Thyroid gland (tissue), 4 donors: ENCODE data around the gene CXXC1. TPM values are rescaled to one million over a fixed set of nuclear protein-coding genes. Genes with fewer than 3 reads are reported as not detected.
A peak's percentile ranks its signal among the peaks of the same experiment; 100 is the strongest.

Experiments used
- DNase-seq, 2 donors: peaks; one replicate each; pipeline ENCODE4 v3.0.0-alpha.2; 2019
- H3K27ac ChIP-seq, 3 donors: fragments of 200-600 bp; sonication (generic); 1 replicate in 2 of 3; 2 replicates in 1 of 3; pipeline ENCODE4 v1.5.1; 2016 to 2019; ENCODE audit warnings: mild to moderate bottlenecking in 1 of 3, moderate library complexity in 1 of 3
- H3K27me3 ChIP-seq: fragments of 200-600 bp; sonication (generic); one replicate; pipeline ENCODE4 v1.5.1; 2019
- H3K36me3 ChIP-seq, 2 donors: fragments of 200-600 bp; sonication (generic); one replicate each; pipeline ENCODE4 v1.5.1; 2016 to 2019
- H3K4me1 ChIP-seq, 2 donors: fragments of 200-600 bp; sonication (generic); one replicate each; pipeline ENCODE4 v1.5.1; 2017 to 2019
- H3K4me3 ChIP-seq, 3 donors: fragments of 200-600 bp; sonication (generic); replicated peaks in 1 of 3; 1 replicate in 2 of 3; 2 replicates in 1 of 3; pipeline ENCODE4 v1.5.1; 2016; ENCODE audit warnings: mild to moderate bottlenecking in 1 of 3
- H3K9me3 ChIP-seq: fragments of 200-600 bp; sonication (generic); one replicate; pipeline ENCODE4 v1.5.1; 2017
- CTCF ChIP-seq, 6 experiments: fragments of 200-600 bp in 3 of 6; fragments of 450-650 bp in 3 of 6; sonication (generic) in 3 of 6; IDR thresholded peaks; one replicate each; pipeline ENCODE4 v1.5.1; 2016 to 2019; ENCODE audit warnings: antibody characterized with exemption in 6 of 6, mild to moderate bottlenecking in 2 of 6, inconsistent platforms in 1 of 6, moderate library complexity in 1 of 6
- POLR2A ChIP-seq, 2 donors: fragments of 450-650 bp; IDR thresholded peaks; one replicate each; pipeline ENCODE4 v1.6.1; 2017; ENCODE audit warnings: antibody characterized with exemption in 2 of 2, mild to moderate bottlenecking in 2 of 2, moderate library complexity in 1 of 2
- WGBS, 2 donors: methylation state at CpG; one replicate each; pipeline ENCODE4 v1.1.5; 2017; 5-methylcytosine and 5-hydroxymethylcytosine counted together
- intact Hi-C: fragments of 100-400 bp; cut with DNase I; formaldehyde crosslinking; loops from one replicate; pipeline ENCODE4 v1.15.1; 2023
- total RNA-seq, 4 donors: library from RNA; depleted of rRNA; stranded (reverse); fragments of >200 nt; gene quantifications; one replicate each; pipeline ENCODE4 v1.2.3, GENCODE V29; 2016

The CXXC1 gene
- total RNA-seq, 4 donors from 2014 or later = 39.7 to 125 (median 62.7) TPM

GRCh38 chr18:50287028-50287440 is 458 bp downstream of the CXXC1 start:
- intact Hi-C loops = loop anchor here (10.0 kb wide), 1 partner anchor 68 kb away; no protein-coding TSS in a partner anchor
- Histone ChIP-seq H3K4me1 (peaks cover 2 to 3% of the 10 kb centered on the region in 2 donors), H3K4me3 (peak overlapping the region; percentile 61 to 92 (median 87)), H3K27ac (peak overlapping the region; percentile 85 to 94 (median 86)), H3K36me3 (peaks cover 10 to 12% of the 10 kb centered on the region in 2 donors), H3K27me3 (no peaks in the 10 kb centered on the region), H3K9me3 (no peaks in the 10 kb centered on the region)
- no peak for TF ChIP-seq POLR2A (IDR thresholded peaks at IDR 0.05)
- TF ChIP-seq CTCF (IDR thresholded peaks at IDR 0.05) = no peak
- DNase-seq = peak; percentile 32 to 38
- WGBS, 2 donors = 1 to 2% methylated on average over 27 of the region's 27 CpGs

GRCh38 chr18:50286391-50287027 is 983 bp downstream of the CXXC1 start:
- 36 to 40% methylated on average over 23 of the region's 23 CpGs for WGBS, 2 donors
- no peaks in the 10 kb centered on the region for H3K9me3 ChIP-seq
- H3K4me3 ChIP-seq = peak overlapping the region in 2 of 3 donors; percentile 61 to 92
- peaks cover 4 to 6% of the 10 kb centered on the region in 2 donors for H3K4me1 ChIP-seq
- TF ChIP-seq CTCF (IDR thresholded peaks at IDR 0.05) = no peak
- TF ChIP-seq POLR2A (IDR thresholded peaks at IDR 0.05) = no peak
- intact Hi-C loops = loop anchor here (10.0 kb wide), 1 partner anchor 68 kb away; no protein-coding TSS in a partner anchor
- H3K27ac ChIP-seq = peak overlapping the region in 2 of 3 donors; percentile 85 to 86
- H3K27me3 ChIP-seq = no peaks in the 10 kb centered on the region
- H3K36me3 ChIP-seq = peaks cover 10 to 12% of the 10 kb centered on the region in 2 donors
- DNase-seq = no peak

DNA sequence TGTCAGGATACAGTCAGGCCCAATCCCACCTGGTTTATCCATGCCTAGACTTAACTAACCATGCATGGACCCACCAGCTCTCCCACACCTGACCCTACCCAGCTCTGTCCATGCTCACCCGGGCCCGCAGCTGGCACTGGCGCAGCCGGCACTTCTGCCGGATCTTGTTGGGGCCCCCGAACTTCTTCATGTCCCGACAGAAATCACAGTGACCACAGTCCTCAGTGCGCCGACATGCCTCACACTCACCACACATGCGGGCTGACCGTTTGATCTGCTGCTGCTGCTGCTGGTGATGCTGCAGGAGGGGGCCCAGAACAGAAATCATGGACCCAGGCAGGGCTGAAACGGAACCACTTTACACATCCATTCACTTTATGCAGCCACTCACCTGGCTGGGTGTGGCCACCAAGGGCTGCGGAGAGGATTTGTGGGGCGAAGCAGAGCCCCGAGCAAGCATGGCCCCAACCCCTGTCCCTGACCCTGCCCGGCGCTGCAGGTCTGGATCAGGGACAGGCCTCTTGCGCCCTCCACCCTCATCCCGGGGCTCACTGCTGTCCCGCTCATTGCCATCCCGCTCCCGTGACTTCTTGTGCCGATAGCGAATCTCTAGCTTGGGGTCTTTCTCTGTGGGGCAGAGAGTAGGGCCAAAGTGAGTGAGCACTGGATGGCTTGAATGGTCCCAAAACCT is 1.7 kb downstream of the CXXC1 start:
- peaks cover 4 to 6% of the 10 kb centered on the region in 2 donors for H3K4me1 ChIP-seq
- no peaks in the 10 kb centered on the region for H3K27me3 ChIP-seq
- no peak for TF ChIP-seq CTCF (IDR thresholded peaks at IDR 0.05)
- TF ChIP-seq POLR2A (IDR thresholded peaks at IDR 0.05) = no peak
- intact Hi-C loops = loop anchor here (10.0 kb wide), 1 partner anchor 69 kb away; no protein-coding TSS in a partner anchor
- WGBS, 2 donors = 94 to 95% methylated on average over 20 to 22 of the region's 24 CpGs
- H3K4me3 ChIP-seq = no peak overlapping the region
- H3K27ac ChIP-seq = no peak overlapping the region
- peaks cover 10 to 12% of the 10 kb centered on the region in 2 donors for H3K36me3 ChIP-seq
- no peak for DNase-seq
- no peaks in the 10 kb centered on the region for H3K9me3 ChIP-seq

GRCh38 chr18:50285071-50285470 is 2.4 kb downstream of the CXXC1 start:
- TF ChIP-seq CTCF (IDR thresholded peaks at IDR 0.05) (no peak), POLR2A (IDR thresholded peaks at IDR 0.05) (peak in 1 of 2 donors; percentile 7)
- 97% methylated on average over 6 to 7 of the region's 13 CpGs for WGBS, 2 donors
- intact Hi-C loops = loop anchor here (10.0 kb wide), 1 partner anchor 70 kb away; no protein-coding TSS in a partner anchor
- Histone ChIP-seq H3K9me3 (no peaks in the 10 kb centered on the region), H3K4me1 (peaks cover 9 to 12% of the 10 kb centered on the region in 2 donors), H3K4me3 (no peak overlapping the region), H3K27me3 (no peaks in the 10 kb centered on the region), H3K27ac (no peak overlapping the region), H3K36me3 (peaks cover 10 to 12% of the 10 kb centered on the region in 2 donors)
- no peak for DNase-seq
